Fibroblast of skin of left quadriceps (primary cell): ENCODE measurements around the gene MAP2K5.

Source experiments
- DNase-seq, 2 experiments: peaks; one replicate each; pipeline ENCODE4 v3.0.0-alpha.2; 2013; ENCODE audit warnings: low read depth in 2 of 2

Gene MAP2K5

DNA sequence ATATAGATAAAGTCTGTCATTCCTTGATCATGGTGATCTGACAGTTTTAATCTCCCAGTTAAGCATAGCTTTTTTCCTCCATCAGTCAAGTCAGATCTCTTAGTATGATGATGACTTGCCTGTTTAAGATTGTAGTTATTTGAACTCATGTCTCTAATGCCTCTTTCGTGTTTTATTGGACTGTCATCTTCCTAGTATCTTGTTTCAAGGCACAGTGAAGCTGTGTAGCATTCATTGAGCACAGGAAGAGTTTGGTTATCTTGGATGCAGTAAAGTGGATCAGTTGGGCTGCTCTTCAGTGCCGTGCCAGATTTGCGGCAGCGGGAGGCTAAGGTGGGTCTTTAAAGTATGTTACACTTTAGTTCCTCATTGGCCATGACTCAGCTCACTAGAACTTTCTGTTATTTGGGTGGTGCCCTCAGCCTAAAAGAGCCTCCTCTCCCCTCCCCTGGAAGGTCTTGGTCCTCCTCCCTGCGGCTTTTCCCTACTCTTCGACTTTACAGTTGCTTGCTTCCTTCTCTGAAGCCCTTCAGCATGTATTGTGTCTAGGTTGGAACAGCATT is 237.1 kb downstream of the MAP2K5 start:
- DNase-seq = no peak

DNA sequence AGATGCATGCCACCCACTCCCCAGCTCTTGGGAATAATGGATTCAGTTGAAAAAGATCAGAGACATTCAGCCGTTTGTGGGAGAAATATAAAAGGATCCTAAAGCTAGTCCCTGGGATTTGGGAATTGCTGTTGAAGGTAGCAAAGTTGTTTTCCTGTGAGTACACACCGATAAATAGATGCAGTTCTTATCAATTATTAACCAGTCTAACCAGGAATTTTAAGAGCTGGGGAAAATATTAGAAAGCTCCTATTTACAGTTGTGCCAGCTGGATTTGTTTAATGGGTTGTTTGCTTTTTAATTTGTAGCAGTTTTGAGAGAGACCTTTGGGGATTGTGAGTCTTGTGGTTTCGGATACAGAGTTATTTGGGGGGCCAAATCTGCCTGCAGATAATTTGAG is 238.6 kb downstream of the MAP2K5 start:
- DNase-seq = no peak

DNA sequence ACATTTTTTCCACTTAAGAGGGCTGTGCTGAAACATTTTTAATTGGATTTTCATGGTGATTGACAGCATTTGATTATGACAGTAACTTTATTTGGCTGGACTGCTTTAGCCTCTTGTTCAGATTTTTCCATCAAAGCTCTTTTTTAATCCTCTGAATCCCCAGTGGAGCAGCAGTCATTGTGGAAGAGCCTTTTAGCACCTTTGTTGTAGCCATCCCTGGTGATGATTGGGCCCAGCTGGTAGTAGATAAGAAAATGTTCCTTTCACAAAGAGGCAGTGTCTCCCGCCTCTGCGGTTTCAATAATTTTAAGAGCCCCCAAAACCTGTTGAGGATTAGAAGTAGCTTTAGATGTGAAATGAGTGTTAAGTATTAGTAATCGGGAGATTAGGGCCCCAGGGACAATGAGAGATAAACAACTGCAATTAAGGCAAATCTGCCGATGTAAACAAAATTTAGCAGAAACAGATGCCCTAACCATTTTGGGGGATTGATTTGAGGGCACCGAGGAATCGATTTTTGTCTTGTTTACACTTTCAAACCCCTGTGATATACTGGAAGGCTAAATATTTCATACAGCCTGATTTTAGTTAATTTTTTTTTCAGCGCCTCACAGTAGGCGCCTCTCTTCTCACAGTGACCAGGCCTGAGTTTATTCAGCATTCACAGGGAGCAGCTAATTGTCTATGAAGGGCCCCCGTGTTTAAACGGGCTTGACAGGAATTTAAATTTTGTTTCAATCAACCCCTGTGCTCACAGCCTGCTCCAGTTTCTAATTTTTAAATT is 239.6 kb downstream of the MAP2K5 start:
- DNase-seq = no peak

DNA sequence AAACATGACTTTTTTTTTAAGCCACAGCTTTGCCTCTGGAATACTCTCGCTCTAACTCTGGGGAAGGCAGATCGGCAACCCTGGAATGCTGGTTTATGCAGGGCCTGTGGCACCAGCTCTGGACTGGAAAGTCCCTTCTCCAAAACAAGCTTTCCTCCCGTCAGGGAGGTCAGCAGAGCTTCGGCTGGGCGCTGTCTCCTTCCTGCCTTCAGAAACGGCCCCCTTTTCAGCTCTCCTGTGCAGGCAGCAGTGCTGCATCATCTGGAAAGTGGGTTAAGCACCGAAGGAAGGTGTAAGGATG is 240.1 kb downstream of the MAP2K5 start:
- no peak for DNase-seq

DNA sequence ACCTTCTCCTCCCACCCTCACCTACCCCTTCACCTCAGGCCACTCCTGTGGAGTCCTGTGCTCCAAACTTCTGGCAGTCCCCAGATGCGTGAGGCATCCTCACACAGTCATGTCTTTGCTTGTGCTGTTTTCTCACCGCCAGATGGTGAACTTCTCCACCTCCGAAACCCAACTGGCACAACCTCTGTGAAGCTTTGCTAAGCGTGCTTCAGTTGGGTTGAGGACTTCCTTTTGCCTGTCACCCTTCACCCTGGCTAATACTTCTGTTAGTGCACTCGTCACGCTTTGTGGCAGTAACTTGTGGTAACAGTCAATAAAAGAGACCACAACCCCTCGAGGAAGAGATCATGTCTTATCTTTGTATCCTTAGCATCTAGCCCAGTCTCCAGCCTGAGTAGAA is 240.8 kb downstream of the MAP2K5 start:
- DNase-seq = no peak

DNA sequence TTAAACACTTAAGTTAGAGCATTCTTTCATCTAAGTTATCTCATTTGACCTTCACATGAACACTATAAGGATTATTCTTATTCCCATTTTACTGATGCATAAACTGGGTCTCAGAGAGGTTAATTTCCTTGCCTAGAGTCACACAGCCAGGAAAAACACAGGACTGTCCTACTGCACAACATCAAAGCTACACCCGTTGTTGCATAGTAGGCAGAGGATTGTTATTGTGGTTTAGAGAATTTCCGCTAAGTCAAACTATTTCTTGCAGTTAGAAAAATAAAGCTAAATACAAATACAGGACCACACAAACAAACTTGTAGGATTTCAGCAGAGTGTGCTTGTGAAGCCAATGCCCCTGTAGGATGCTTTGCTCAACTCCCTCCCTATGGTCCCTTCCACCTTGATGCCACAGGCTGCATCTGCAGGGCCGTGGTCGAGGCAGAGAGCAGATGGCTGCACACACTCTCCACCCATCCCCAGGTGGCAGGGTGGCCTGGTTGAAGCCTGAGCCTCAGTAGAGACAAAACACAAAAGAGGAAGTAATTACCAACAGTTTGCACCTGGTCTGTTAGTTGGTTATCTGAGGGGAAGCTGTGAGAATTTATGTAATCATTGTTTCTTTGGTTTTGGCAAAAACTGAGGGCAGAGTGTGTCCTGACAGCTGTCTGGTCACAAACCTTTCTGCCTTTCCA is 241.7 kb downstream of the MAP2K5 start:
- no peak for DNase-seq

DNA sequence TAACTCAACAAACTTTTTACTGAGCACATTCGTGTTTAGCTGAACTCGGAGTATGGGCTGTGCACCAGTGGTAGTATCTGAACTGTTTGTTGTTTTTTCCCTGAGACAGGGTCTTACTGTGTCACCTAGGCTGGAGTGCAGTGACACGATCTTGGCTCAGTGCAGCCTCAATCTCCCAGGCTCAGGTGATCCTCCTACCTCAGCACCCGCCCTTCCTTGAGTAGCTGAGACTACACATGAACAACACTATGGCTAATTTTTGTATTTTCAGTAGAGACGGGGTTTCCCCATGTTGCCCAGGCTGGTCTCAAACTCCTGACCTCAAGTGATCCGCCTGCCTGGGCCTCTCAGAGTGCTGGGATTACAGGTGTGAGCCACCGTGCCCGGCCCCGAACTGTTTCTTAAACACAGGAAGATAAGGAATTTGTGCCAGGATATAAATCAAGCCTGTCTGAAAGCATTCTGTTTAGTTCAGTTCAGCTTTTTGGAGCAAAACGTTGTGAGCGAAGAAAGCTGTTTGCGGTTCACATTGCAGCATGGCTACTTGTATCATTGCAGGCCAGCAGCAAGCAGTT is 242.4 kb downstream of the MAP2K5 start:
- no peak for DNase-seq

DNA sequence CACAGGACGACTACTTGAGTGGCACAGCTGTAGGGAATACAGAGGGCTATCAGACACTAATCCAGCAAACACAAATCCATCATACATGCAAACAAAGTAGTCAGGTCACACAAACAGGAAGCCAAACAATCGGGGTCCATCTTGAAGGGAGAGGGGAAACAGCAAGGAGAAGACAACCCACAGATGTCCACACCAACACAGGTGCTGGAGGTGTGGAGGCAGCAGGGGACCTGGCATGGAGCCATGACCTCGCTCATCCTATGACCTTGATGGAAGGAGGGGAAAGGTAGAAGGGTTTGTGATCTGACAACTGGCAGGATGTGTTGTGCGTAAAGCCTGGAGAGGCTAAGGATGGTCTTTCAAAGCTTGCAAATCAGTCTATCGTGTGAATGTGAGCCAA is 242.9 kb downstream of the MAP2K5 start:
- no peak for DNase-seq

DNA sequence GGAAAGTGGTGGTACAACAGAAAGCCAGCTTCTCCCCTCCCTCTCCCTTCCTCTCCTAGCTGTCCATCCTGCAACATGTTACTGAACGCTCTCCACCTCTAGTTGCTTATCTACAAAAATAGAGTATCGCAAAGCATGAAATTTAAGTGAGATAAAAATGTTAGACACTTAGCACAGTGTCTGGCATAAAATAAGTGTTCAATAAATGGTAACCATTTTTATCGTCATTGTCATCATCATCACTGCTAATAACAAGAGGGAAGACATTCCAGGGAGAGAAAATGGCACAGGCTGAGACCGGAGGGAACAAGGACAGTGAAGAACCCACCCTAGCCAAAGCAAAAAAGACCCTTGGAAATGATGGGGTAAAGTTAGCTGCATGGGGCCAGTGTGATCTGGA is 244.1 kb downstream of the MAP2K5 start:
- DNase-seq = no peak

DNA sequence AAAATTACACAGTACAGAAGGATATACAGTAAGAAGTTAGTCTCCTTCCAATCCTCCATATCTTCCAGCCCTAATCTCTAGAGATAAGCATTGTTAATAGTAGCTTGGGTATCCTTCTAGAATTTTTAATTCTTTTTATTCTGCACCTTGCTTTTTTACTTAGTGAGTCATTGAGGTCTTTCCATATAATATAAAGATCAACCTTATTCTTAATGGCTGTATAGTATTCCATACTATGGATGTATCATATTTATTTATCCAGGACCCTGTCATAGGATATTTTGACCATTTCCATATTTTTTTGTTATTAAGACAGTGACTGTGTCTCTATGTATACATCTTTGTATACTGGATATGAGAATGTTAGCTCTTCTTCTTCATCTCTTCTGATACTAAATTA is 246.5 kb downstream of the MAP2K5 start:
- no peak for DNase-seq

DNA sequence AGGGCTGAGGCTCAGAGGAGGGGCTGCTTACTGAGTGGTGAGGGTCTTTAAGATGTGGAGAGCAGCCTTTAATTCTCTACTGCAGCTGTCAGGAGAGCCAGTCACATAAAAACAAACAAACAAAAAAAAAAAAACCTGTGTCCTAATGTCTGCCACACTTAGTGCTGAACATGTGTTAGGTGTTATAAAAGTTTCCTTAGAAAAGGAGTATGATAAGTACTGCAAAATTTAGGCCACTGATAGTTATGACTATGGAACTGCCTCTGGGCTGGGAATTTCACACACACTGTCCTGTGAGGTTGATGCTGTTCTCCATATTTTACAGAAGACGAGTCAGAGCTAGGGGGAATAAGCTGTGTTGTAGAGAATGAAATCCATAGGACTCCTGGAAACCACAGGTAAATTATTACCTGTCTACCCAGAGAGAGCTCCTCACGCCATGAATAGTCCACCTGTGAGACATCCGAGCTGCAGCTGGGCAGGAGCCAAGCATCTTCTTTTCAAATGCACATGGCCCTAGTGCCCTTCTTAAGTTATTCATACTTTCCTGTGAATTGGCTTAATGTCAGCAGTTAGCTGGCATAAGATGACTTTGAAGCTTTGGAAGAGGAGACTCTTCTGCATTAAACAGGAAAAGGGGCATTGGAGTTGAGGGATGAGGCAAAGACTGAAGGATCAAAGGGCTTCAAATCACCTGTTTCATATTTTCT is 248.3 kb downstream of the MAP2K5 start:
- DNase-seq = no peak

DNA sequence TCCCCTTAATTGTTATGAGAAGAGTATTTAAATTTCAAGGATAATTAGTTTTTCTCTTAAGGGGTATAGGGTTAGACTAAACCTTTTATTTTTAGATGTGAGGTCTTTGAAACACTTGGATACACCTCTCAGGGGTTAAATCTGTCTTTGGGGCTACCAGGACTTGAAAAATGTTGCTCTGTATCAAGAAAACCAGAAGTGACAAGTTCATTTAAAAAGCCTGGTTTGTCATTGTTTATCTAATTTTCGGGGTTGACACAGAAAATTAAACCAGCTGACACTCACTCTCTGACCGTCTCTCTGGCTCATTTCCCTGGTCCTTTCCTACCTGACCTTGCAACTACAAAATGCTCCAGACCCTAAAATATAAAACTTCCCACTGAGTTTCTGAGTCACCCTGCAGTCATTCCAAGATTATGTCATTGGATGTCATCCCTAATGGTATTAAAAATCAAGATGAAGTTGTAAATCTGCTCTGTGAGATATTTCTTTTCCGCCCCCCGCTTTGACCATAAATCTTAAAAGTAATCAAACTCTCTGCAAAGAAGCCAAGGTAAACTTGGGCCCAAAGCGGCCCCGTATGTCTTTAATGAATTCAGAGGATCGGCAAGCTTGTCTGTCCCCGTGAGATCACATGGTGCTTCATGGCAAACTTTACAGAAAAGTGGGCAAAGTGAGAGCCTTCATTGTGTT is 249.9 kb downstream of the MAP2K5 start:
- DNase-seq = no peak

DNA sequence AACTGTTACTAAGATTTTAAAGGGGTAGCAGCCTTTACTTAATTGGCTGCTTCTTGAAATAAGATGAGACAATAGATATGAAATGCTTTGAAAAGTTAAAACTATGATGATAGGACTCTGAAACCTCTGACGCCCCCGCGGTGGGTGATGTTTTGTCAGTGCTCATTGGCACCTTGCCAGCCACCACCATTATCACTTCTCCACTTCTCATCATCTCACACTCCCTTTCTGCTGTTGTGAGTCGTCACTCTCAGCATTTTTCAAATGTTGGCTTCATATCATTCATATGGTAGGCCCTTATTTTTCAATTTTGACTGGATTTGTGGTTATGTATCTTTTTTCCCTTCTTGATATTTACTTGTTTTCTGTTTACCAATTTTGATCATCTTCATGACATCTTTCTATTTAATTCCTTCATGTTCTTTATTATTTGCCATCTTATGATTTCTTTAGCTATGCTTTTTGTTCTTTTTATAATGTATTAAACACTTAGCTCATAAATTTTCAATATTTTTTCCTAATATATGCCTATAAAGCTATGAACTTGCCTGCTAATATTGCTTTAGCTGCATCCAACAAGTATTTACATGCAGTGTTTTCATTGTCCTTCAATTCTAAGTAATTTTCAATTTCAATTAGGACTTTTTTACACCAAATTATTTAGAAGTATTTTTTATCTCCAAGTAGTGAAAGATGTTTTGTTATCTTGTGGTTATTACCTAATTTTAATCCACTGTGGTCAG is 252.5 kb downstream of the MAP2K5 start:
- no peak for DNase-seq

DNA sequence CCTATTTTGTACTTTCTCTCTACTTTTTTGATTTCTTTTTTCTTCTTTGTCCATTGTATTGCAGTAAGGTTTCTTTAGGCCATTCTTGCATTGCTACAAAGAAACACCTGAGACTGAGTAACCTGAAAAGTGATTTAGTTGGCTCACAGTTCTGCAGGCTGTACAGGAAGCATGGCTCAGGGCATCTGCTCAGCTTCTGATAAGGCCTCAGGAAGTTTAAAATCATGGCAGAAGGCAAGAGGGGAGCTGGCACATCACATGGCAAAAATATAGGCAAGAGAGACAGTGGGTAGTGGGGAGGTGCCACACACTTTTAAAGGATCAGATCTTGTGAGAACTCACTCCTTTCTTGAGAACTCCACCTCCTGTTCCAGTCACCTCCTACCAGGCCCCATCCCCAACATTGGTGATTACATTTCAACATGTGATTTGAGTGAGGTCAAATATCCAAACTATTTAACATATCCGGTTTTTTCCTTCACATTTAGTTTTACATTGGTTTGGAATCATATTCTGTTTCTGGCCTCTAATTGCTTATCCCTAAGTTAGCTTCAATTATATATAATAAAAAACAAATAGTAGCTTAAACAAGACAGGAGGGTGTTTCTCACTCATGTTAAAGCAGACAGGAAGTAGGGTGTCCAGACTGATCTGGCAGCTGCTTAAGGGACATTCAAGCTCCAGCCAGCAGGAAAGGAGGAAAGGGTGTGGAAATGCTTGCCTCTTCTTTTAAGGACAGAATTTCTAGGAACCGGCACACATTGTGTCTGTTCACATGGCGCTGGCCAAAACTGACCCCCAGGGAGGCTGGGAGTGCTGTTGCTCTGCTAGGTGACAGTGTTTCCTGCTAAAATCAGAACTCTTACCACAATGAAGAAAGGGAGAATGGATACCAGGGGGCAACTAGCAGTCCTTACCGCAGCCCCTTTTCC is 254.0 kb downstream of the MAP2K5 start:
- DNase-seq = no peak

DNA sequence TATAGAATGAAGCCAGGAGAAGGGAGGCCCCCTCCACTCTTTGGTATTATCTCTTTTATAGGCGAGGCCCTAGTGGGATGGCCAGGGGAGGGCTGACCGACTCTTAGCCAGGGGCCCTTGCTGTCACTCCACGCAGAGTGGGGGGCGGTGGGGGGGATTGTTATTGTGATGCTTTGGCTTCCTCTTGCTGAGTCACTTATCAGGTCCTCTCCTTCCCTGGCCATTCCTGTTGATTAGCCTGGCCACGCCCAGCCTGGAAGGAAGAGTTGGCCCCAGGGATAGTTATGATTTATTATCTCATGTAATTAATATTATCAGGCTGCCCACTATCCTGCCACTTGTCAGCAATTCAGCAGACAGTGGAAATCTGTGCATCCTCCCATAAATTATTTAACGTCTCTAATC is 257.3 kb downstream of the MAP2K5 start:
- DNase-seq = no peak

DNA sequence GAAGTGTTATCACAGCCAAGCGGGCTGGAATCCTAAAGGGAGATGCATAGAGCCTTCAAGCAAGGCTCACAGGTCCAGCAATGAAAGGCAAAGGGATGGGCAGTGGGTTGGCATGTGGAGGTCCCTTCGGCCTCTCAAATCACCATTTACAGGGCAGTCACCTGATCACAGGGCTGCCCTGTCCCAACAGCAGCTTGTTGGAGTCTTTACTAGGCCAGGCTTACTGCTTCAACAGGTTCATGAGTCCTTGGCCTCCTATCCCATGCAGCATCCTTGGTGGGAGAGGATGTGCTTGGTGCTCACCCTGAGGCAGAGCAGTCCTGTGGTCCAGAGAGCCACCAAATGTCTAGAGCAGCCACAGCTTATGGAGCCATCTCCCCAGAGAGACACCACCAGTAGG is 258.6 kb downstream of the MAP2K5 start:
- no peak for DNase-seq

DNA sequence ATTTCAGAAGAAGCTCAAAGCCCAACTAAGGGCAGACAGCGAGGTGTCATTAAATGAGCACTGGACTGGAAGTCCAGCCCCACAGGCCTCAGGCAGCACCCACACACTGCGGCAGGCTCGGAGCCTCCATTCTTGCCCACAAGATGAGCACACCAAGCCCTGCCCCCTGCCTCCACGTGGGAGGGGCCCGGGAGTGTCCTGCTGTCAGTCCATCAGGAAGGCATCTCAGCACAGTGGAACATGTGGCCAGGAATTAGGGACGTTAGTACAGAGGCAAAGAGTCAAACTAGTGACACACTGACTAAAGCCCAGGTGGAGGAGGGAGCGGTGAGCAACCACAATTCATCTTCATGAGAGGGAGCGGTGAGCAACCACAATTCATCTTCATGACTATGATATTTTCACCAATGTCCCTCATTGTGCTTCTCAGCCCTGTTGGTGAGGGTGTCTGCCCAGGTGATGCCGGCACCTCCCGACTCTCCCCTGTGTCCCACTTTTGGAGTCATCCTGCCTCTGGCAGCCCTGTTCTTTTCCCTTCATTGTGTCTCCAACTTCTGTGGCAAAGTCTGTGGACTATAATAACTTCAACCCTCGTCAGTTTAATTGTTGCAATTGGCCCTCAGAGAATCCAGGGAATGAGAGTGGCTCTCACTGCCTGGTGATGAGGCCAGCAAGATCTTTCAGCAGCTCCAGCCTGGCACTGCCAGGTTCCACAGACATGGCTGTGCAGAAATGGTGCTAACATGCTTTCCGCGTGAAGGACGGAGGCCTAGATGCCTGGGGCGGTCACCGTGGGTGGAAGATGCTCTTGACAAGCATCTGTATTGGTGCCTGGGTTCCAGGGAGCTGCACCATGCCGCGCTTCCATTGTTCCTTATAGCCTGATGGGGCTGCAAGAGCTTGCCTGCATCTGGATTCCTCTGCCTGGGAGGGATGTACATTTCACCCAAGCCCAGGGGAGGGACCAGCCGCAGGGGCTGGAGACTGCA is 259.7 kb downstream of the MAP2K5 start:
- no peak for DNase-seq

DNA sequence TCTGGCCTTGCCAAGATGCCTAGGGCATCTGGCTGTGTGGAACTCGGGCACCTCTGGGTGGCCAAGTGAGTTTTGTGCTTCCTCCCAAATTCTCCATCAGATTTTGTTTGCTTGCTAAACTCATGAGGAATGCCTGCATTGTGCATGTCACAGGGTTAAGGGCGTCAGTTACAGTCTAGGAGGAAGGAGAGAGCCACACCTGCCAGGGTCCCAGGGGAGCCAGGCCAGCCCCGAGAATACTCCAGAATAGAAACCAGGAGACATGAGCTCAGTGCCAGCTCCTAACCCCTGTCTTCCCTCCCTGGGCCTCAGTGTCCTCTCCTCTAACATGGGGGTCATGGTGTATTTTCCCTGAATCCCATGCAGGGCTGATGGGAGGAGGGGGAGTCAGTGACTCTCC is 260.8 kb downstream of the MAP2K5 start:
- DNase-seq = no peak
